ENCODE measurements around the gene TRPM3. TPM values are rescaled to one million over a fixed set of nuclear protein-coding genes. Genes with fewer than 3 reads are reported as not detected.

The TRPM3 gene
- total RNA-seq, 1 experiment from 2014 or later = 0.26 TPM

DNA sequence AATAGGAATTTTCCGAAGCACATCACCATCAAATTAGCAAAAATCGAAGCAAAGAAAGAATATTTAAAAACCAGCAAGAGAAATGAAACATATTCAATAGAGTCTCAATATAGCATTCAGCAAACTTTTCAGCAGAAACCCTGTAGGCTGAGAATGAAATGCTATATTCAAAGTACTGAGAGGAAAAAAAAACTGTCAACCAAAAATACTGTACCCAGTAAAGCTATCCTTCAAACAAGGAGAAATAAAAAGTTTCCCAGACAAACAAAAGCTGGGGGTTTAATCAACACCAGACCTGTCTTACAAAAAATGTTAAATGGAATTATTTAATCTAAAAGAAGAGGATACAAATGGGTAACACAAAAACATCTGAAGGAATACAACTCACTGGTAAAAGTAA lies 116.0 kb downstream of the TRPM3 start:
- TF ChIP-seq, protein P1, sequence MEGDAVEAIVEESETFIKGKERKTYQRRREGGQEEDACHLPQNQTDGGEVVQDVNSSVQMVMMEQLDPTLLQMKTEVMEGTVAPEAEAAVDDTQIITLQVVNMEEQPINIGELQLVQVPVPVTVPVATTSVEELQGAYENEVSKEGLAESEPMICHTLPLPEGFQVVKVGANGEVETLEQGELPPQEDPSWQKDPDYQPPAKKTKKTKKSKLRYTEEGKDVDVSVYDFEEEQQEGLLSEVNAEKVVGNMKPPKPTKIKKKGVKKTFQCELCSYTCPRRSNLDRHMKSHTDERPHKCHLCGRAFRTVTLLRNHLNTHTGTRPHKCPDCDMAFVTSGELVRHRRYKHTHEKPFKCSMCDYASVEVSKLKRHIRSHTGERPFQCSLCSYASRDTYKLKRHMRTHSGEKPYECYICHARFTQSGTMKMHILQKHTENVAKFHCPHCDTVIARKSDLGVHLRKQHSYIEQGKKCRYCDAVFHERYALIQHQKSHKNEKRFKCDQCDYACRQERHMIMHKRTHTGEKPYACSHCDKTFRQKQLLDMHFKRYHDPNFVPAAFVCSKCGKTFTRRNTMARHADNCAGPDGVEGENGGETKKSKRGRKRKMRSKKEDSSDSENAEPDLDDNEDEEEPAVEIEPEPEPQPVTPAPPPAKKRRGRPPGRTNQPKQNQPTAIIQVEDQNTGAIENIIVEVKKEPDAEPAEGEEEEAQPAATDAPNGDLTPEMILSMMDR (conservative IDR thresholded peaks at IDR 0.05) = no peak
- TF ChIP-seq EZH2 (IDR thresholded peaks at IDR 0.05; ENCODE audit: low read depth) = no peak
- BruUV-seq (replicated peaks) = no TSS peak
- intact Hi-C loops (cut with micrococcal nuclease; ENCODE audit: unreplicated experiment) = no loop called here
- no peak overlapping the region for H3K27ac ChIP-seq
- H3K9me3 ChIP-seq (ENCODE audit: insufficient read depth, low read depth) = no peaks in the 10 kb centered on the region; the same call in 1 of the 2 replicates
- no peaks in the 10 kb centered on the region for H3F3A ChIP-seq (ENCODE audit: insufficient read depth, low read depth)
- H3K27me3 ChIP-seq (ENCODE audit: insufficient read depth, low read depth) = no peaks in the 10 kb centered on the region
- no peak overlapping the region for H2AFZ ChIP-seq
- H3K4me2 ChIP-seq = no peak overlapping the region
- no peak for DNase-seq
- H3K4me1 ChIP-seq (replicated peaks; ENCODE audit: insufficient read depth) = no peaks in the 10 kb centered on the region
- H4K20me1 ChIP-seq (ENCODE audit: insufficient read depth) = no peaks in the 10 kb centered on the region
- H3K36me3 ChIP-seq (ENCODE audit: low read depth) = no peaks in the 10 kb centered on the region
- no peak overlapping the region for H3K4me3 ChIP-seq
- 0 out of 2 replicates have a peak, but pooled peaks cover 4% of the 10 kb centered on the region for H3K9me2 ChIP-seq (ENCODE audit: insufficient read depth)
- H3K79me2 ChIP-seq (ENCODE audit: low read depth) = no peaks in the 10 kb centered on the region
- ChIA-PET POLR2A (ENCODE audit: unreplicated experiment) (no interaction called here), CTCF (no interaction called here)

DNA sequence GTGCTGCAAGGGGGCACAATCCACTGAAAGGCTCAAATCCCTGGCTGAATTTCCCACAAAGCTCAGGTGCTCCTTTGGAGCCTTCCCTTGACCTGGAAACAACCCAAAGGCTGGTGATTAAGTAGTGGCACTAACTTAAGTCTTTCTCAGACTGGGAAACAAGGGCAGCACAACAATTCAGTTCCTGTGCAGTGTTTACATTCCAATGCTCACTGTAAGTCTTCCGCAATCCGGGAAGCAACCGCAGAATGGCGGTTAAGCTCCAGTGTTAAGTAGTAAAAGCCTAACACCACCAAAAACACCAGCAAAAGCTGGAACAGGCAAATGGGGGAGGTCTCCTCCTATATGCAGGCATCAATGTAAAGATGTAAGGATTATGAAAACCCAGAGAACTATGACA lies 117.2 kb downstream of the TRPM3 start:
- Histone ChIP-seq H3K4me3 (no peak overlapping the region), H2AFZ (no peak overlapping the region), H3K36me3 (ENCODE audit: low read depth) (no peaks in the 10 kb centered on the region), H3K4me2 (no peak overlapping the region), H3K9me2 (ENCODE audit: insufficient read depth) (no peaks in the 10 kb centered on the region), H3K79me2 (ENCODE audit: low read depth) (no peaks in the 10 kb centered on the region), H3K27ac (no peak overlapping the region), H3K27me3 (ENCODE audit: insufficient read depth, low read depth) (no peaks in the 10 kb centered on the region), H3K4me1 (replicated peaks; ENCODE audit: insufficient read depth) (no peaks in the 10 kb centered on the region), H3F3A (ENCODE audit: insufficient read depth, low read depth) (no peaks in the 10 kb centered on the region), H3K9me3 (ENCODE audit: insufficient read depth, low read depth) (no peaks in the 10 kb centered on the region; the same call in 1 of the 2 replicates), H4K20me1 (ENCODE audit: insufficient read depth) (no peaks in the 10 kb centered on the region)
- intact Hi-C loops (cut with micrococcal nuclease; ENCODE audit: unreplicated experiment) = no loop called here
- BruUV-seq (replicated peaks) = no TSS peak
- ChIA-PET POLR2A (ENCODE audit: unreplicated experiment) (no interaction called here), CTCF (no interaction called here)
- TF ChIP-seq, protein P1 (conservative IDR thresholded peaks at IDR 0.05) = no peak
- DNase-seq = no peak

DNA sequence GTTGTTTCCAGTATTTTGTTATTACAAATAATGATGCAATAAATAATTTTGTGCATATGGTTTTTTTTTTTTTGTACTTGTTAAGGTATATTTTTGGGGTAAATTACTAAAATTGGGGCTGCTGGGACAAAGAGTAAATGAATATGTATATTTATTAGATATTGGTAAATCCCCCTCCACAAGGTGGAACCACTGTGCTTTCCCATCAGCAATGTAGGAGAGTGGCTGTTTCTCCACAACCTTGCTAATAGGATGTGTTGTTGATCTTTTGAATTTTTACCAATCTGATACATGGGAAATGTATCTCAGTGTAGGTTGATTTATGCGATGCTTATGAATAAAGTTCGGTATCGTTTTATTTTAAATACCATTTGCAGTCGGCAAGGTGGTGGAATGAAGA lies 118.1 kb downstream of the TRPM3 start:
- ChIA-PET CTCF (no interaction called here), POLR2A (ENCODE audit: unreplicated experiment) (no interaction called here)
- H3K27me3 ChIP-seq (ENCODE audit: insufficient read depth, low read depth) = no peaks in the 10 kb centered on the region
- H3K9me3 ChIP-seq (ENCODE audit: insufficient read depth, low read depth) = no peaks in the 10 kb centered on the region; the same call in 1 of the 2 replicates
- H2AFZ ChIP-seq = no peak overlapping the region
- H3K4me3 ChIP-seq = no peak overlapping the region
- no peak overlapping the region for H3K27ac ChIP-seq
- H3K4me2 ChIP-seq = no peak overlapping the region
- H3K4me1 ChIP-seq (replicated peaks; ENCODE audit: insufficient read depth) = no peaks in the 10 kb centered on the region
- H3K9me2 ChIP-seq (ENCODE audit: insufficient read depth) = no peaks in the 10 kb centered on the region
- H4K20me1 ChIP-seq (ENCODE audit: insufficient read depth) = no peaks in the 10 kb centered on the region
- DNase-seq = no peak
- intact Hi-C loops (cut with micrococcal nuclease; ENCODE audit: unreplicated experiment) = no loop called here
- no peaks in the 10 kb centered on the region for H3F3A ChIP-seq (ENCODE audit: insufficient read depth, low read depth)
- TF ChIP-seq, protein P1 (conservative IDR thresholded peaks at IDR 0.05) = no peak
- no peak for TF ChIP-seq EZH2 (IDR thresholded peaks at IDR 0.05; ENCODE audit: low read depth)
- H3K79me2 ChIP-seq (ENCODE audit: low read depth) = no peaks in the 10 kb centered on the region
- H3K36me3 ChIP-seq (ENCODE audit: low read depth) = no peaks in the 10 kb centered on the region
- BruUV-seq (replicated peaks) = no TSS peak
